Measurements from ENCODE around the gene RRP36. TPM values are rescaled to one million over a fixed set of nuclear protein-coding genes. Genes with fewer than 3 reads are reported as not detected.

RRP36 gene
- polyA plus RNA-seq, 3 donors = 26.6 to 52.5 (median 43.3) TPM

GRCh38 chr6:43047998-43048397 lies 26.6 kb downstream of the RRP36 start:
- Histone ChIP-seq H3K4me1 (ENCODE audit: control insufficient read depth in 1 of 2, insufficient read depth in 2 of 2, low read length in 2 of 2) (peaks cover 5 to 6% of the 10 kb centered on the region in 2 donors), H3K27me3 (ENCODE audit: control insufficient read depth in 2 of 2, insufficient read depth in 2 of 2, low read length in 2 of 2) (no peaks in the 10 kb centered on the region), H3K9ac (ENCODE audit: insufficient read depth, low read length, poor library complexity, severe bottlenecking) (no peak overlapping the region), H3K36me3 (replicated peaks in 1 of 2; ENCODE audit: control insufficient read depth in 1 of 2, insufficient read depth in 2 of 2, low read length in 2 of 2) (peaks cover 42 to 69% of the 10 kb centered on the region in 2 donors), H3K4me3 (replicated peaks in 1 of 3; ENCODE audit: low read depth in 2 of 3, low read length in 3 of 3) (no peak overlapping the region), H3K79me2 (ENCODE audit: insufficient read depth, low read length) (peaks cover 2% of the 10 kb centered on the region), H3K4me2 (replicated peaks; ENCODE audit: extremely low read depth, low read length, poor library complexity, severe bottlenecking) (no peak overlapping the region), H3K9me3 (replicated peaks in 1 of 2; ENCODE audit: control insufficient read depth in 1 of 2, insufficient read depth in 1 of 2, low read length in 2 of 2) (no peaks in the 10 kb centered on the region), H4K20me1 (ENCODE audit: insufficient read depth, low read length) (no peaks in the 10 kb centered on the region), H3K27ac (ENCODE audit: low read depth in 1 of 2, low read length in 2 of 2) (no peak overlapping the region), H2AFZ (ENCODE audit: insufficient read depth, low read depth, low read length, poor library complexity, severe bottlenecking) (no peak overlapping the region)
- 93% methylated on average over 7 of the region's 7 CpGs for WGBS (ENCODE audit: insufficient coverage)
- intact Hi-C loops (cut with micrococcal nuclease) = no loop called here
- H3K27ac Mint-ChIP-seq = peak overlapping the region in 1 of 7 donors; percentile 23
- peaks cover 0 to 3% (median 1%) of the 10 kb centered on the region in 3 donors for H3K27me3 Mint-ChIP-seq (ENCODE audit: low read depth in 3 of 3)
- TF ChIP-seq CTCF (IDR thresholded peaks at IDR 0.05) = no peak
- peaks cover 56 to 79% of the 10 kb centered on the region in 2 donors for H3K36me3 Mint-ChIP-seq
- peaks cover 17% of the 10 kb centered on the region for H3K4me1 Mint-ChIP-seq
- H3K4me3 Mint-ChIP-seq = no peak overlapping the region
- no peak for DNase-seq
- H3K9me3 Mint-ChIP-seq = peaks cover 0 to 2% (median 0%) of the 10 kb centered on the region in 7 donors

- no peak overlapping the region for H3K4me3 Mint-ChIP-seq
- H3K4me1 Mint-ChIP-seq = peaks cover 27% of the 10 kb centered on the region
- peak overlapping the region in 1 of 7 donors; percentile 15 for H3K27ac Mint-ChIP-seq
- no peak overlapping the region for H3K4me2 ChIP-seq (replicated peaks; ENCODE audit: extremely low read depth, low read length, poor library complexity, severe bottlenecking)
- H3K9ac ChIP-seq (ENCODE audit: insufficient read depth, low read length, poor library complexity, severe bottlenecking) = no peak overlapping the region
- WGBS (ENCODE audit: insufficient coverage) = 97% methylated on average over 15 of the region's 17 CpGs
- H3K4me3 ChIP-seq (replicated peaks in 1 of 3; ENCODE audit: low read depth in 2 of 3, low read length in 3 of 3) = no peak overlapping the region
- no peaks in the 10 kb centered on the region for H3K9me3 ChIP-seq (replicated peaks in 1 of 2; ENCODE audit: control insufficient read depth in 1 of 2, insufficient read depth in 1 of 2, low read length in 2 of 2)
- no peaks in the 10 kb centered on the region for H4K20me1 ChIP-seq (ENCODE audit: insufficient read depth, low read length)
- no peak for TF ChIP-seq CTCF (IDR thresholded peaks at IDR 0.05)
- no peaks in the 10 kb centered on the region for H3K9me3 Mint-ChIP-seq
- H3K27me3 ChIP-seq (ENCODE audit: control insufficient read depth in 2 of 2, insufficient read depth in 2 of 2, low read length in 2 of 2) = no peaks in the 10 kb centered on the region
- no peak overlapping the region for H3K27ac ChIP-seq (ENCODE audit: low read depth in 1 of 2, low read length in 2 of 2)
- DNase-seq = no peak
- H3K36me3 Mint-ChIP-seq = peaks cover 44 to 59% of the 10 kb centered on the region in 2 donors
- peaks cover 2% of the 10 kb centered on the region for H3K79me2 ChIP-seq (ENCODE audit: insufficient read depth, low read length)
- H2AFZ ChIP-seq (ENCODE audit: insufficient read depth, low read depth, low read length, poor library complexity, severe bottlenecking) = no peak overlapping the region
- intact Hi-C loops (cut with micrococcal nuclease) = loop anchor here in 1 of 2 donors (10.0 kb wide), 1 partner anchor 124 kb away; the partner anchor contains the start of gene SRF
- peaks cover 0 to 5% (median 2%) of the 10 kb centered on the region in 3 donors for H3K27me3 Mint-ChIP-seq (ENCODE audit: low read depth in 3 of 3)
- peaks cover 30 to 53% of the 10 kb centered on the region in 2 donors for H3K36me3 ChIP-seq (replicated peaks in 1 of 2; ENCODE audit: control insufficient read depth in 1 of 2, insufficient read depth in 2 of 2, low read length in 2 of 2)
- peaks cover 11 to 20% of the 10 kb centered on the region in 2 donors for H3K4me1 ChIP-seq (ENCODE audit: control insufficient read depth in 1 of 2, insufficient read depth in 2 of 2, low read length in 2 of 2)
These were observed 29.6 kb downstream of the RRP36 start for GRCh38 chr6:43050981-43051380.
